ENCODE results near the gene PSENEN.
"Not testable (repeated sequence)": the region's sequence is repeated elsewhere in the genome, so short reads cannot be mapped to it uniquely, and the experiment has no call there.

Gene PSENEN

GRCh38 chr19:35772362-35772761 lies 26.9 kb downstream of the PSENEN start:
- not testable (repeated sequence) for H3K9me3 ChIP-seq (ENCODE audit: control insufficient read depth in 5 of 5, low read length in 5 of 5); H3K4me3 ChIP-seq (ENCODE audit: low read depth in 1 of 5, low read length in 5 of 5); H3K27me3 ChIP-seq (ENCODE audit: control insufficient read depth in 5 of 5, insufficient read depth in 4 of 5, low read length in 5 of 5); H3K9ac ChIP-seq (ENCODE audit: low read length in 5 of 5); H3K27ac ChIP-seq (ENCODE audit: low read depth, low read length)
- Histone ChIP-seq H3K36me3 (ENCODE audit: control insufficient read depth in 5 of 5, insufficient read depth in 5 of 5, low read length in 5 of 5) (peaks cover 0 to 12% (median 3%) of the 10 kb centered on the region in 5 donors), H3K4me1 (ENCODE audit: control insufficient read depth in 5 of 5, insufficient read depth in 5 of 5, low read length in 5 of 5) (peaks cover 5 to 18% (median 10%) of the 10 kb centered on the region in 5 donors)

GRCh38 chr19:35773020-35773806 lies 27.8 kb downstream of the PSENEN start:
- H3K4me1 ChIP-seq (ENCODE audit: control insufficient read depth in 5 of 5, insufficient read depth in 5 of 5, low read length in 5 of 5), result peaks cover 5 to 18% (median 10%) of the 10 kb centered on the region in 5 donors
- H3K9me3 ChIP-seq (ENCODE audit: control insufficient read depth in 5 of 5, low read length in 5 of 5), result no peaks in the 10 kb centered on the region
- H3K27ac ChIP-seq (ENCODE audit: low read depth, low read length), result no peak overlapping the region
- peaks cover 0 to 10% (median 3%) of the 10 kb centered on the region in 5 donors for H3K36me3 ChIP-seq (ENCODE audit: control insufficient read depth in 5 of 5, insufficient read depth in 5 of 5, low read length in 5 of 5)
- no peak overlapping the region for H3K4me3 ChIP-seq (ENCODE audit: low read depth in 1 of 5, low read length in 5 of 5)
- H3K27me3 ChIP-seq (ENCODE audit: control insufficient read depth in 5 of 5, insufficient read depth in 4 of 5, low read length in 5 of 5), result no peaks in the 10 kb centered on the region
- H3K9ac ChIP-seq (ENCODE audit: low read length in 5 of 5), result no peak overlapping the region

- peak overlapping the region in 1 of 5 donors; percentile 34 for H3K9ac ChIP-seq (ENCODE audit: low read length in 5 of 5)
- H3K36me3 ChIP-seq (ENCODE audit: control insufficient read depth in 5 of 5, insufficient read depth in 5 of 5, low read length in 5 of 5), result peaks cover 0 to 12% (median 2%) of the 10 kb centered on the region in 5 donors
- H3K4me3 ChIP-seq (ENCODE audit: low read depth in 1 of 5, low read length in 5 of 5), result peak overlapping the region; percentile 64 to 77 (median 69)
- H3K4me1 ChIP-seq (ENCODE audit: control insufficient read depth in 5 of 5, insufficient read depth in 5 of 5, low read length in 5 of 5), result peaks cover 5 to 18% (median 10%) of the 10 kb centered on the region in 5 donors
- no peaks in the 10 kb centered on the region for H3K27me3 ChIP-seq (ENCODE audit: control insufficient read depth in 5 of 5, insufficient read depth in 4 of 5, low read length in 5 of 5)
- H3K27ac ChIP-seq (ENCODE audit: low read depth, low read length), result no peak overlapping the region
- no peaks in the 10 kb centered on the region for H3K9me3 ChIP-seq (ENCODE audit: control insufficient read depth in 5 of 5, low read length in 5 of 5)
These were observed 29.0 kb downstream of the PSENEN start for GRCh38 chr19:35774274-35775045.

GRCh38 chr19:35775046-35775297 lies 29.5 kb downstream of the PSENEN start:
- Histone ChIP-seq H3K9me3 (ENCODE audit: control insufficient read depth in 5 of 5, low read length in 5 of 5) (no peaks in the 10 kb centered on the region), H3K9ac (ENCODE audit: low read length in 5 of 5) (peak overlapping the region in 1 of 5 donors; percentile 34), H3K27ac (ENCODE audit: low read depth, low read length) (no peak overlapping the region), H3K4me1 (ENCODE audit: control insufficient read depth in 5 of 5, insufficient read depth in 5 of 5, low read length in 5 of 5) (peaks cover 5 to 18% (median 10%) of the 10 kb centered on the region in 5 donors), H3K4me3 (ENCODE audit: low read depth in 1 of 5, low read length in 5 of 5) (peak overlapping the region; percentile 64 to 77 (median 69)), H3K36me3 (ENCODE audit: control insufficient read depth in 5 of 5, insufficient read depth in 5 of 5, low read length in 5 of 5) (peaks cover 0 to 15% (median 2%) of the 10 kb centered on the region in 5 donors), H3K27me3 (ENCODE audit: control insufficient read depth in 5 of 5, insufficient read depth in 4 of 5, low read length in 5 of 5) (no peaks in the 10 kb centered on the region)

- Histone ChIP-seq H3K36me3 (ENCODE audit: control insufficient read depth in 5 of 5, insufficient read depth in 5 of 5, low read length in 5 of 5) (peaks cover 0 to 19% (median 6%) of the 10 kb centered on the region in 5 donors), H3K4me1 (ENCODE audit: control insufficient read depth in 5 of 5, insufficient read depth in 5 of 5, low read length in 5 of 5) (peaks cover 5 to 18% (median 10%) of the 10 kb centered on the region in 5 donors), H3K9ac (ENCODE audit: low read length in 5 of 5) (peak within 1 kb of the TSS in 3 of 5 donors; percentile 34 to 52 (median 39)), H3K9me3 (ENCODE audit: control insufficient read depth in 5 of 5, low read length in 5 of 5) (no peaks in the 10 kb centered on the region), H3K4me3 (ENCODE audit: low read depth in 1 of 5, low read length in 5 of 5) (peak within 1 kb of the TSS; percentile 67 to 77 (median 72)), H3K27me3 (ENCODE audit: control insufficient read depth in 5 of 5, insufficient read depth in 4 of 5, low read length in 5 of 5) (no peaks in the 10 kb centered on the region), H3K27ac (ENCODE audit: low read depth, low read length) (no peak within 1 kb of the TSS)
These were observed 30.0 kb downstream of the PSENEN start, which contains the start of gene ARHGAP33 for GRCh38 chr19:35775298-35776101. TSS of gene ARHGAP33 (plus strand) at chr19:35775564. CDS start at chr19:35775659, 95 bp downstream.

GRCh38 chr19:35776102-35776788 lies 30.8 kb downstream of the PSENEN start:
- H3K36me3 ChIP-seq (ENCODE audit: control insufficient read depth in 5 of 5, insufficient read depth in 5 of 5, low read length in 5 of 5), result peaks cover 0 to 25% (median 9%) of the 10 kb centered on the region in 5 donors
- H3K27ac ChIP-seq (ENCODE audit: low read depth, low read length), result no peak overlapping the region
- H3K9me3 ChIP-seq (ENCODE audit: control insufficient read depth in 5 of 5, low read length in 5 of 5), result no peaks in the 10 kb centered on the region
- peaks cover 5 to 18% (median 10%) of the 10 kb centered on the region in 5 donors for H3K4me1 ChIP-seq (ENCODE audit: control insufficient read depth in 5 of 5, insufficient read depth in 5 of 5, low read length in 5 of 5)
- H3K9ac ChIP-seq (ENCODE audit: low read length in 5 of 5), result peak overlapping the region in 1 of 5 donors; percentile 52
- H3K4me3 ChIP-seq (ENCODE audit: low read depth in 1 of 5, low read length in 5 of 5), result peak overlapping the region in 4 of 5 donors; percentile 25 to 77 (median 68)
- no peaks in the 10 kb centered on the region for H3K27me3 ChIP-seq (ENCODE audit: control insufficient read depth in 5 of 5, insufficient read depth in 4 of 5, low read length in 5 of 5)

GRCh38 chr19:35777086-35777841 lies 31.8 kb downstream of the PSENEN start:
- H3K27me3 ChIP-seq (ENCODE audit: control insufficient read depth in 5 of 5, insufficient read depth in 4 of 5, low read length in 5 of 5), result no peaks in the 10 kb centered on the region
- peaks cover 5 to 18% (median 10%) of the 10 kb centered on the region in 5 donors for H3K4me1 ChIP-seq (ENCODE audit: control insufficient read depth in 5 of 5, insufficient read depth in 5 of 5, low read length in 5 of 5)
- H3K4me3 ChIP-seq (ENCODE audit: low read depth in 1 of 5, low read length in 5 of 5), result no peak overlapping the region
- peaks cover 0 to 35% (median 14%) of the 10 kb centered on the region in 5 donors for H3K36me3 ChIP-seq (ENCODE audit: control insufficient read depth in 5 of 5, insufficient read depth in 5 of 5, low read length in 5 of 5)
- H3K9ac ChIP-seq (ENCODE audit: low read length in 5 of 5), result no peak overlapping the region
- H3K9me3 ChIP-seq (ENCODE audit: control insufficient read depth in 5 of 5, low read length in 5 of 5), result no peaks in the 10 kb centered on the region
- H3K27ac ChIP-seq (ENCODE audit: low read depth, low read length), result no peak overlapping the region

GRCh38 chr19:35777961-35778360 lies 32.5 kb downstream of the PSENEN start:
- no peak overlapping the region for H3K9ac ChIP-seq (ENCODE audit: low read length in 5 of 5)
- H3K27ac ChIP-seq (ENCODE audit: low read depth, low read length), result no peak overlapping the region
- no peak overlapping the region for H3K4me3 ChIP-seq (ENCODE audit: low read depth in 1 of 5, low read length in 5 of 5)

GRCh38 chr19:35779033-35779432 lies 33.6 kb downstream of the PSENEN start:
- Histone ChIP-seq H3K27me3 (ENCODE audit: control insufficient read depth in 5 of 5, insufficient read depth in 4 of 5, low read length in 5 of 5) (no peaks in the 10 kb centered on the region), H3K4me1 (ENCODE audit: control insufficient read depth in 5 of 5, insufficient read depth in 5 of 5, low read length in 5 of 5) (peaks cover 5 to 18% (median 10%) of the 10 kb centered on the region in 5 donors), H3K9me3 (ENCODE audit: control insufficient read depth in 5 of 5, low read length in 5 of 5) (no peaks in the 10 kb centered on the region), H3K36me3 (ENCODE audit: control insufficient read depth in 5 of 5, insufficient read depth in 5 of 5, low read length in 5 of 5) (peaks cover 0 to 44% (median 21%) of the 10 kb centered on the region in 5 donors), H3K9ac (ENCODE audit: low read length in 5 of 5) (no peak overlapping the region), H3K27ac (ENCODE audit: low read depth, low read length) (no peak overlapping the region), H3K4me3 (ENCODE audit: low read depth in 1 of 5, low read length in 5 of 5) (no peak overlapping the region)

More at GRCh38 chr19:35777961-35778360, 32.5 kb downstream of the PSENEN start:
- H3K27me3 ChIP-seq (ENCODE audit: control insufficient read depth in 5 of 5, insufficient read depth in 4 of 5, low read length in 5 of 5), result no peaks in the 10 kb centered on the region
- H3K36me3 ChIP-seq (ENCODE audit: control insufficient read depth in 5 of 5, insufficient read depth in 5 of 5, low read length in 5 of 5), result peaks cover 0 to 42% (median 21%) of the 10 kb centered on the region in 5 donors
- peaks cover 5 to 18% (median 10%) of the 10 kb centered on the region in 5 donors for H3K4me1 ChIP-seq (ENCODE audit: control insufficient read depth in 5 of 5, insufficient read depth in 5 of 5, low read length in 5 of 5)
- no peaks in the 10 kb centered on the region for H3K9me3 ChIP-seq (ENCODE audit: control insufficient read depth in 5 of 5, low read length in 5 of 5)
